Suppressor macrophage treated with lipopolysaccharide for 1 hour (primary cell): Measurements from ENCODE around the gene ADAT3.

Experiments used
- DNase-seq, 3 donors: peaks; one replicate each; pipeline ENCODE4 v3.0.0-alpha.2; 2020 to 2022

The ADAT3 gene

GRCh38 chr19:1942934-1943555 is 37.8 kb downstream of the ADAT3 start:
- peak in 2 of 3 donors; percentile 16 to 21 for DNase-seq

- DNase-seq: no peak
Observed at GRCh38 chr19:1943661-1944087, 38.5 kb downstream of the ADAT3 start.

GRCh38 chr19:1944088-1944915 is 39.1 kb downstream of the ADAT3 start:
- peak; percentile 49 to 70 (median 58) for DNase-seq

GRCh38 chr19:1944916-1945561 is 39.8 kb downstream of the ADAT3 start:
- no peak for DNase-seq

- DNase-seq: peak in 2 of 3 donors; percentile 31 to 64
Observed at GRCh38 chr19:1945899-1946298, 40.7 kb downstream of the ADAT3 start.

- DNase-seq: peak; percentile 53 to 80 (median 61)
Observed at GRCh38 chr19:1947651-1948209, 42.5 kb downstream of the ADAT3 start.

- DNase-seq: no peak
Observed at GRCh38 chr19:1949304-1950101, 44.3 kb downstream of the ADAT3 start.

GRCh38 chr19:1950640-1951039 is 45.4 kb downstream of the ADAT3 start:
- DNase-seq: no peak

- no peak for DNase-seq
Observed at GRCh38 chr19:1952635-1953034, 47.4 kb downstream of the ADAT3 start.

GRCh38 chr19:1953037-1953436 is 47.8 kb downstream of the ADAT3 start:
- DNase-seq: no peak

- DNase-seq: no peak
Observed at GRCh38 chr19:1953441-1954094, 48.4 kb downstream of the ADAT3 start.

GRCh38 chr19:1954532-1954933 is 49.3 kb downstream of the ADAT3 start:
- no peak for DNase-seq

GRCh38 chr19:1955171-1956121 is 50.2 kb downstream of the ADAT3 start:
- DNase-seq: no peak

- no peak for DNase-seq
Observed at GRCh38 chr19:1956122-1956494, 50.9 kb downstream of the ADAT3 start.

- no peak for DNase-seq
Observed at GRCh38 chr19:1956868-1957492, 51.8 kb downstream of the ADAT3 start.

- no peak for DNase-seq
Observed at GRCh38 chr19:1957562-1958248, 52.5 kb downstream of the ADAT3 start.

GRCh38 chr19:1959928-1960589 is 54.9 kb downstream of the ADAT3 start:
- DNase-seq: no peak

- no peak for DNase-seq
Observed at GRCh38 chr19:1961000-1961883, 56.0 kb downstream of the ADAT3 start.
